ENCODE measurements around the gene SELENOP. TPM values are rescaled to one million over a fixed set of nuclear protein-coding genes. Genes with fewer than 3 reads are reported as not detected.
A peak's percentile ranks its signal among the peaks of the same experiment; 100 is the strongest.

SELENOP gene
- total and polyA plus RNA-seq, 2 experiments from 2014 or later: 1.2 to 1.4 TPM

GRCh38 chr5:42781584-42781983 is 30.1 kb downstream of the SELENOP start:
- H3K4me2 ChIP-seq (ENCODE audit: unreplicated experiment): no peak overlapping the region
- WGBS, 2 experiments (ENCODE audit: low coverage in 1 of 2, low lambda C conversion rate in 2 of 2, missing lambda C conversion rate in 2 of 2): 95 to 100% methylated on average over 1 of the region's 1 CpG
- no peaks in the 10 kb centered on the region for H3K27me3 ChIP-seq (replicated peaks; ENCODE audit: insufficient read depth)
- no peaks in the 10 kb centered on the region for H4K20me1 ChIP-seq (ENCODE audit: insufficient read depth)
- H3K4me1 ChIP-seq (ENCODE audit: insufficient read depth): peaks cover 7% of the 10 kb centered on the region; the same call in 1 of the 2 replicates
- 0 out of 2 replicates have a peak, but pooled peaks cover 3% of the 10 kb centered on the region for H3F3A ChIP-seq (ENCODE audit: insufficient read depth)
- no peak overlapping the region for H3K27ac ChIP-seq
- in situ Hi-C loops (cut with MboI): no loop called here
- H3K9me2 ChIP-seq (ENCODE audit: insufficient read depth): no peaks in the 10 kb centered on the region
- no peaks in the 10 kb centered on the region for H3K9me3 ChIP-seq (ENCODE audit: low read depth)
- H3K36me3 ChIP-seq (ENCODE audit: low read depth): no peaks in the 10 kb centered on the region
- H3K4me3 ChIP-seq: no peak overlapping the region
- H3K79me2 ChIP-seq (ENCODE audit: insufficient read depth): no peaks in the 10 kb centered on the region
- no peak overlapping the region for H3K9ac ChIP-seq
- no peak for TF ChIP-seq EZH2 (IDR thresholded peaks at IDR 0.05; ENCODE audit: insufficient read depth, poor library complexity, severe bottlenecking)
- TF ChIP-seq EZH2phosphoT487 (IDR thresholded peaks at IDR 0.05; ENCODE audit: insufficient read depth, low read depth): no peak
- H2AFZ ChIP-seq: no peak overlapping the region
- DNase-seq: no peak

DNA sequence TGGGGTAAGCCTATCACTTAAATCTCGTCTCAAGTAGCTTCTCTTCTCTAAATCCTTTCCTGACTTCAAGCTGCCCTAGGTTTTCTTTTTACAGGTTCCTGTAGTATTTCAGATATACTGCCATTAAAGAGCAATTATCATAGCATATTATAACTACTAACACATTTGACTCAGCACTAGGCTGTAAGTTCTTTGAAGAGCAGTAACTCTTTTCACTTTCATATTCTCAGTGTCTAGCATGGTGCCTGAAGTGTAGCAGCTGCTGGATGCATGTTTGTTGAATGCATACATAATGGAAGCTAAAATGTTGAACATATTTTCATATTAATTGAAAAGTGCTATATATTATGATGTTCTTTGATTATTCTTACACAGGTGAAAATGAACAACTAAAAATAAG is 32.6 kb downstream of the SELENOP start:
- Histone ChIP-seq H3K27ac (no peak overlapping the region), H3K9ac (no peak overlapping the region), H3K4me2 (ENCODE audit: unreplicated experiment) (no peak overlapping the region), H4K20me1 (ENCODE audit: insufficient read depth) (no peaks in the 10 kb centered on the region), H3F3A (ENCODE audit: insufficient read depth) (no peaks in the 10 kb centered on the region), H2AFZ (no peak overlapping the region), H3K4me1 (ENCODE audit: insufficient read depth) (peaks cover 3% of the 10 kb centered on the region; the same call in 1 of the 2 replicates), H3K9me3 (ENCODE audit: low read depth) (no peaks in the 10 kb centered on the region), H3K79me2 (ENCODE audit: insufficient read depth) (no peaks in the 10 kb centered on the region), H3K4me3 (no peak overlapping the region), H3K9me2 (ENCODE audit: insufficient read depth) (no peaks in the 10 kb centered on the region), H3K27me3 (replicated peaks; ENCODE audit: insufficient read depth) (no peaks in the 10 kb centered on the region), H3K36me3 (ENCODE audit: low read depth) (no peaks in the 10 kb centered on the region)
- TF ChIP-seq EZH2 (IDR thresholded peaks at IDR 0.05; ENCODE audit: insufficient read depth, poor library complexity, severe bottlenecking) (no peak), EZH2phosphoT487 (IDR thresholded peaks at IDR 0.05; ENCODE audit: insufficient read depth, low read depth) (no peak)
- WGBS, 2 experiments (ENCODE audit: low coverage in 1 of 2, low lambda C conversion rate in 2 of 2, missing lambda C conversion rate in 2 of 2): 84 to 85% methylated on average over 1 of the region's 1 CpG
- no peak for DNase-seq
- in situ Hi-C loops (cut with MboI): no loop called here

GRCh38 chr5:42772265-42772993 is 39.3 kb downstream of the SELENOP start:
- peak overlapping the region; percentile 42 for H3K4me3 ChIP-seq
- H3K4me2 ChIP-seq (ENCODE audit: unreplicated experiment): peak overlapping the region; percentile 52
- no peaks in the 10 kb centered on the region for H3K4me1 ChIP-seq (ENCODE audit: insufficient read depth)
- no peaks in the 10 kb centered on the region for H3F3A ChIP-seq (ENCODE audit: insufficient read depth)
- H3K36me3 ChIP-seq (ENCODE audit: low read depth): no peaks in the 10 kb centered on the region
- H3K9me2 ChIP-seq (ENCODE audit: insufficient read depth): no peaks in the 10 kb centered on the region
- in situ Hi-C loops (cut with MboI): loop anchor here (25.0 kb wide), 1 partner anchor 910 kb away; the partner anchor contains the start of gene OXCT1
- H3K9ac ChIP-seq: no peak overlapping the region
- H2AFZ ChIP-seq: peak overlapping the region; percentile 35
- no peaks in the 10 kb centered on the region for H3K79me2 ChIP-seq (ENCODE audit: insufficient read depth)
- peak; percentile 34 for DNase-seq
- no peak overlapping the region for H3K27ac ChIP-seq
- WGBS, 2 experiments (ENCODE audit: low coverage in 1 of 2, low lambda C conversion rate in 2 of 2, missing lambda C conversion rate in 2 of 2): 45 to 54% methylated on average over 13 of the region's 13 CpGs
- no peak for TF ChIP-seq EZH2phosphoT487 (IDR thresholded peaks at IDR 0.05; ENCODE audit: insufficient read depth, low read depth)
- H3K9me3 ChIP-seq (ENCODE audit: low read depth): no peaks in the 10 kb centered on the region
- H3K27me3 ChIP-seq (replicated peaks; ENCODE audit: insufficient read depth): no peaks in the 10 kb centered on the region
- no peaks in the 10 kb centered on the region for H4K20me1 ChIP-seq (ENCODE audit: insufficient read depth)

GRCh38 chr5:42770003-42770402 is 41.7 kb downstream of the SELENOP start:
- no peaks in the 10 kb centered on the region for H3K27me3 ChIP-seq (replicated peaks; ENCODE audit: insufficient read depth)
- in situ Hi-C loops (cut with MboI): loop anchor here (25.0 kb wide), 1 partner anchor 908 kb away; the partner anchor contains the start of gene OXCT1

More at GRCh38 chr5:42770003-42770402, 41.7 kb downstream of the SELENOP start:
- H3K4me2 ChIP-seq (ENCODE audit: unreplicated experiment): no peak overlapping the region
- H3F3A ChIP-seq (ENCODE audit: insufficient read depth): no peaks in the 10 kb centered on the region
- no peaks in the 10 kb centered on the region for H3K36me3 ChIP-seq (ENCODE audit: low read depth)
- H3K27ac ChIP-seq: no peak overlapping the region
- no peaks in the 10 kb centered on the region for H3K9me2 ChIP-seq (ENCODE audit: insufficient read depth)
- H3K4me3 ChIP-seq: no peak overlapping the region
- no peaks in the 10 kb centered on the region for H4K20me1 ChIP-seq (ENCODE audit: insufficient read depth)
- no peaks in the 10 kb centered on the region for H3K9me3 ChIP-seq (ENCODE audit: low read depth)
- H3K9ac ChIP-seq: no peak overlapping the region
- no peak overlapping the region for H2AFZ ChIP-seq
- H3K4me1 ChIP-seq (ENCODE audit: insufficient read depth): no peaks in the 10 kb centered on the region
- no peak for TF ChIP-seq EZH2 (IDR thresholded peaks at IDR 0.05; ENCODE audit: insufficient read depth, poor library complexity, severe bottlenecking)
- no peak for TF ChIP-seq EZH2phosphoT487 (IDR thresholded peaks at IDR 0.05; ENCODE audit: insufficient read depth, low read depth)
- DNase-seq: no peak
- H3K79me2 ChIP-seq (ENCODE audit: insufficient read depth): no peaks in the 10 kb centered on the region

Measured in GM23248 (cell line).